Measurements from ENCODE around the gene RNF144B. TPM values are rescaled to one million over a fixed set of nuclear protein-coding genes. Genes with fewer than 3 reads are reported as not detected.

Gene RNF144B
- total RNA-seq, 1 experiment from 2014 or later = 2.3 TPM

- Mint-ChIP-seq H3K4me1 (peaks cover 18 to 22% of the 10 kb centered on the region in 2 experiments), H3K27me3 (ENCODE audit: low read depth) (no peaks in the 10 kb centered on the region; the same call in 1 of the 2 replicates), H3K27ac (no peak overlapping the region), H3K9me3 (no peaks in the 10 kb centered on the region), H3K36me3 (ENCODE audit: insufficient read depth in 1 of 3, low read depth in 3 of 3) (no peaks in the 10 kb centered on the region), H3K4me3 (no peak overlapping the region)
- no peak overlapping the region for H3K56ac ChIP-seq (ENCODE audit: insufficient read length, low read depth, low read length)
- H3K27me3 ChIP-seq (ENCODE audit: insufficient read depth, low read length) = no peaks in the 10 kb centered on the region
- no peaks in the 10 kb centered on the region for H3K79me2 ChIP-seq (ENCODE audit: insufficient read depth, low read length)
- no peak overlapping the region for H4K5ac ChIP-seq (ENCODE audit: insufficient read length, low read depth, low read length)
- no peak overlapping the region for H2BK20ac ChIP-seq (ENCODE audit: low read depth, low read length, poor library complexity, severe bottlenecking)
- no peaks in the 10 kb centered on the region for H3K9me3 ChIP-seq (ENCODE audit: control insufficient read depth, low read depth, low read length)
- no peak overlapping the region for H2BK120ac ChIP-seq (ENCODE audit: low read depth, low read length, poor library complexity, severe bottlenecking)
- no peak overlapping the region for H3K27ac ChIP-seq (ENCODE audit: insufficient read length, low read depth, low read length)
- H3T11ph ChIP-seq (ENCODE audit: low read length) = no peak overlapping the region
- WGBS (ENCODE audit: extremely low coverage, insufficient read length, low lambda C conversion rate) = no CpG with 5 or more reads among the region's 4 CpGs
- H3K4ac ChIP-seq (ENCODE audit: low read depth, low read length) = no peak overlapping the region
- H3K23ac ChIP-seq (ENCODE audit: insufficient read length, low read depth, low read length) = no peak overlapping the region
- H3K14ac ChIP-seq (ENCODE audit: insufficient read depth, low read length) = no peak overlapping the region
- no peak overlapping the region for H3K18ac ChIP-seq (ENCODE audit: insufficient read length, low read depth, low read length)
- no peaks in the 10 kb centered on the region for H3K79me1 ChIP-seq (ENCODE audit: insufficient read depth, low read depth, low read length, poor library complexity, severe bottlenecking)
- H2AK5ac ChIP-seq (ENCODE audit: insufficient read length, low read length) = no peak overlapping the region
- no peak for DNase-seq
- no peaks in the 10 kb centered on the region for H3K23me2 ChIP-seq (ENCODE audit: insufficient read length, low read depth, low read length, poor library complexity, severe bottlenecking)
- H3K9ac ChIP-seq (ENCODE audit: extremely low read depth, insufficient read length, low read length) = no peak overlapping the region
- no peak overlapping the region for H2BK15ac ChIP-seq (ENCODE audit: low read depth, low read length)
- no peak overlapping the region for H4K8ac ChIP-seq (replicated peaks; ENCODE audit: insufficient read length, low read depth, low read length)
- no peak overlapping the region for H2BK5ac ChIP-seq (ENCODE audit: insufficient read length, low read length)
- H3K4me1 ChIP-seq (ENCODE audit: insufficient read depth, low read length) = peaks cover 2% of the 10 kb centered on the region
- no peak overlapping the region for H2BK12ac ChIP-seq (ENCODE audit: insufficient read length, low read depth, low read length)
- H3K4me2 ChIP-seq (ENCODE audit: insufficient read depth, insufficient read length, low read length) = no peak overlapping the region
- no peak overlapping the region for H2AFZ ChIP-seq (ENCODE audit: low read length)
- no peaks in the 10 kb centered on the region for H4K20me1 ChIP-seq (ENCODE audit: control insufficient read depth, insufficient read depth, insufficient read length)
- H4K91ac ChIP-seq (ENCODE audit: insufficient read length, low read depth, low read length) = no peak overlapping the region
- TF ChIP-seq CTCF (conservative IDR thresholded peaks at IDR 0.05) = no peak
Observed at GRCh38 chr6:18429655-18430297, 42.6 kb downstream of the RNF144B start.

All from H9 (cell line).